Astrocyte (in vitro differentiated cells and primary cell): Measurements from ENCODE around the gene CNGA3.

Experiments used
- EZH2 ChIP-seq: IDR thresholded peaks from 2 replicates; pipeline ENCODE4 v1.6.1; 2012; ENCODE audit warnings: mild to moderate bottlenecking, low read length, inconsistent platforms; ENCODE audit not compliant: insufficient read depth
- TF ChIP-seq, protein P1 (sequence below): IDR thresholded peaks from 2 replicates; pipeline ENCODE4 v1.5.1; 2011; ENCODE audit warnings: low read depth, mild to moderate bottlenecking, inconsistent platforms, low read length, moderate library complexity; ENCODE audit not compliant: insufficient read depth

DNA sequence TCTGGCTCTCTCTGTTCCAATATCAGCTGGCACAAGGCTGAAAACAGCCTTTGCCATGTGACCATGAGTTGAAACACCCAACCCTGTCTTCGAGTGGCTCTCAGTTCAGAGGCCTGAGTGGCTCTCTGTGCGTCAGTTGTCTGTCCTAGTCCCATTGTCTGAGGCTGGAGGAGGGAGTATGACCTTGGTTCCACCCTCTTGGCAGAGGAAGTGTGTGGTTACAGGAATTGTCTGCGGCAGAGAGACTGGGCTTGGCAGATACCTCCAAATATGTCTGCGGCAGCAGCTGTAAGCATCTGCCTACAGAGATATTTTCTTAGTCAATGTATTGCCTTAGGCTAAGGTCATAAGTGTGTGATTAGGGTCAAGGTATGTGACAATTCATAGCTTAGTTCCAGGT, 32.6 kb downstream of the CNGA3 start:
- TF ChIP-seq, protein P1, sequence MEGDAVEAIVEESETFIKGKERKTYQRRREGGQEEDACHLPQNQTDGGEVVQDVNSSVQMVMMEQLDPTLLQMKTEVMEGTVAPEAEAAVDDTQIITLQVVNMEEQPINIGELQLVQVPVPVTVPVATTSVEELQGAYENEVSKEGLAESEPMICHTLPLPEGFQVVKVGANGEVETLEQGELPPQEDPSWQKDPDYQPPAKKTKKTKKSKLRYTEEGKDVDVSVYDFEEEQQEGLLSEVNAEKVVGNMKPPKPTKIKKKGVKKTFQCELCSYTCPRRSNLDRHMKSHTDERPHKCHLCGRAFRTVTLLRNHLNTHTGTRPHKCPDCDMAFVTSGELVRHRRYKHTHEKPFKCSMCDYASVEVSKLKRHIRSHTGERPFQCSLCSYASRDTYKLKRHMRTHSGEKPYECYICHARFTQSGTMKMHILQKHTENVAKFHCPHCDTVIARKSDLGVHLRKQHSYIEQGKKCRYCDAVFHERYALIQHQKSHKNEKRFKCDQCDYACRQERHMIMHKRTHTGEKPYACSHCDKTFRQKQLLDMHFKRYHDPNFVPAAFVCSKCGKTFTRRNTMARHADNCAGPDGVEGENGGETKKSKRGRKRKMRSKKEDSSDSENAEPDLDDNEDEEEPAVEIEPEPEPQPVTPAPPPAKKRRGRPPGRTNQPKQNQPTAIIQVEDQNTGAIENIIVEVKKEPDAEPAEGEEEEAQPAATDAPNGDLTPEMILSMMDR: no peak
- TF ChIP-seq EZH2: no peak
